Upper lobe of left lung (tissue), 6 donors: ENCODE measurements around the gene MBLAC2. TPM values are rescaled to one million over a fixed set of nuclear protein-coding genes. Genes with fewer than 3 reads are reported as not detected.
A peak's percentile ranks its signal among the peaks of the same experiment; 100 is the strongest.

ENCODE experiments used
- ATAC-seq, 2 donors: fragments of 200-7000 bp; cut with Tn5 transposase; one replicate each; pipeline ENCODE4 v1.9.1; 2022; ENCODE audit warnings: mild to moderate bottlenecking in 2 of 2, moderate library complexity in 2 of 2; ENCODE audit not compliant: low FRiP score in 2 of 2
- DNase-seq, 2 donors: peaks; one replicate each; pipeline ENCODE4 v3.0.0-alpha.2; 2019 to 2020
- H3K27ac ChIP-seq, 4 donors: fragments of 200-600 bp; sonication (generic); one replicate each; pipeline ENCODE4 v1.5.1; 2016 to 2019
- H3K27me3 ChIP-seq, 4 donors: fragments of 200-600 bp; sonication (generic); one replicate each; pipeline ENCODE4 v1.5.1; 2017 to 2019
- H3K36me3 ChIP-seq, 4 donors: fragments of 200-600 bp; sonication (generic); one replicate each; pipeline ENCODE4 v1.5.1; 2016 to 2019
- H3K4me1 ChIP-seq, 4 donors: fragments of 200-600 bp; sonication (generic); one replicate each; pipeline ENCODE4 v1.5.1; 2018 to 2019
- H3K4me3 ChIP-seq, 4 donors: fragments of 200-600 bp; sonication (generic); one replicate each; pipeline ENCODE4 v1.5.1; 2017 to 2019; ENCODE audit warnings: mild to moderate bottlenecking in 2 of 4, moderate library complexity in 1 of 4
- H3K9me3 ChIP-seq, 4 donors: fragments of 200-600 bp; sonication (generic); one replicate each; pipeline ENCODE4 v1.5.1; 2018 to 2019
- EP300 ChIP-seq, 4 donors: sonication (generic); formaldehyde crosslinking; IDR thresholded peaks; one replicate each; pipeline ENCODE4 v1.5.1; 2017; ENCODE audit warnings: antibody characterized with exemption in 4 of 4, control low read depth in 2 of 4
- POLR2A ChIP-seq, 4 donors: fragments of 450-650 bp; IDR thresholded peaks; one replicate each; pipeline ENCODE4 v1.5.1; 2016 to 2017; ENCODE audit warnings: antibody characterized with exemption in 4 of 4, mild to moderate bottlenecking in 2 of 4
- POLR2AphosphoS5 ChIP-seq, 2 donors: sonication (generic); formaldehyde crosslinking; IDR thresholded peaks; one replicate each; pipeline ENCODE4 v1.5.1; 2017; ENCODE audit warnings: antibody characterized with exemption in 2 of 2
- WGBS, 2 donors: methylation state at CpG; one replicate each; pipeline ENCODE4 v1.1.5; 2017 to 2018; 5-methylcytosine and 5-hydroxymethylcytosine counted together
- total RNA-seq, 6 donors: library from RNA; depleted of rRNA in 4 of 6; stranded (reverse); fragments of >200 nt in 4 of 6; gene quantifications; one replicate each; pipeline versions ENCODE4 v1.1.0 to v1.2.1, GENCODE V29; 2016 to 2021
- TF ChIP-seq, protein P1 (sequence below), 6 experiments: fragments of 450-650 bp in 4 of 6; fragments of 200-600 bp in 2 of 6; sonication (generic) in 2 of 6; IDR thresholded peaks; one replicate each; pipeline ENCODE4 v1.5.1; 2016 to 2019; ENCODE audit warnings: antibody characterized with exemption in 6 of 6
- donor health status: DM: no; HTN: no; CAD: no; lungs with moderate emphysema.
- donor health status: DM: no; HTN: yes; CAD: no; lungs with severe emphysema.

The MBLAC2 gene
- total RNA-seq, 6 donors from 2014 or later, result 1.8 to 6.6 (median 5.0) TPM

DNA sequence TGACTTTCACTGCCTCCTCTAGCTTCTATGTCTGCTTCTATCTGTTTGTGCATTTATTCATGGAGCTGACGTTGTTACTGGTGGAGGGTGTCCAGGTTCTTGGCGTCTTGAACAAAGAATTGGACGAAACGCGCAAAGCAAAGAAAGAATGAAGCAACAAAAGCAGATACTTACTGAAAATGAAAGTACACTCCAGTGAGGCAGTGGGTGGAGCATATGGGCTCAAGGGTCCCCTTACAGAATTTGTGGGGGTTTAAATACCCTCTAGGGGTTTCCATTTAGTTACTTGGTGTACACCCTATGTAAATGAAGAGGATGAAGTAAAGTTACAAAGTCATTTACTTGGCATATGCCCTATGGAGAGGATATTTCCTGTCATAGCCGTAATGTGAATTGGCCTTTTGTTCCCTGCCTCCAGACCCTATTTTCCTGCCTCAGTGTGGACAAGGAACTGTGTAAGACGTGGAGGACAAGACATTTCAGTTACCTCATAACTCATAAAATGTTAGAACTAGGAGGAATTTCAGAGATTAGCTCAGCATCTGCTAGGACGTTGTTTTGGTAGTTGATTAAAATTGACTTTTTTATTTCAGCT is 3.1 kb upstream of the MBLAC2 start:
- no peak for ATAC-seq
- H3K4me3 ChIP-seq, result peak overlapping the region in 1 of 4 donors; percentile 16
- 73 to 86% methylated on average over 8 of the region's 8 CpGs for WGBS, 2 donors

DNA sequence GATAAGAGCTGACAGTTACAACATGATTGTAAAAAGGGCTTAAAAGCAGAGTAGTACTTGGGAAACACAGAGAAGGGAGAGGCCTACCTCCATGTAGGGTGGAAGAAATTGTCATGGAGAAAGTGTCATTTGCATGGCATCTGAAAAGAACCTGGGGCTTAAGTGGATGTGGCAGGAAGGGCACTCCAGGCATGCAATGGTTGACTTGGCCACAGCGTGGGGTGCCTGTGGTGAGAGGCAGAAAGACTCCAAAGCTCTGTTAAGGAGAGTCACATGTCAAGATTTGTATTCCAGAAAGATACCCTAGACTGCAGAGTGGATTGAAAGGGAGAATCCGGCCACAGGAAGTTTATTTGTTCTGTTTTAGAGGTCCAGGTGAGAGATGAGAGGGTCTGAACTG is 2.5 kb upstream of the MBLAC2 start:
- peaks cover 8 to 27% (median 16%) of the 10 kb centered on the region in 4 donors for H3K4me1 ChIP-seq
- H3K36me3 ChIP-seq, result no peaks in the 10 kb centered on the region
- 56 to 58% methylated on average over 2 of the region's 2 CpGs for WGBS, 2 donors
- no peak overlapping the region for H3K27ac ChIP-seq
- H3K4me3 ChIP-seq, result peak overlapping the region in 1 of 4 donors; percentile 16
- no peaks in the 10 kb centered on the region for H3K9me3 ChIP-seq
- no peak for ATAC-seq
- H3K27me3 ChIP-seq, result no peaks in the 10 kb centered on the region
- TF ChIP-seq POLR2A (IDR thresholded peaks at IDR 0.05) (no peak), EP300 (IDR thresholded peaks at IDR 0.05) (no peak), POLR2AphosphoS5 (IDR thresholded peaks at IDR 0.05) (no peak)
- TF ChIP-seq, protein P1, sequence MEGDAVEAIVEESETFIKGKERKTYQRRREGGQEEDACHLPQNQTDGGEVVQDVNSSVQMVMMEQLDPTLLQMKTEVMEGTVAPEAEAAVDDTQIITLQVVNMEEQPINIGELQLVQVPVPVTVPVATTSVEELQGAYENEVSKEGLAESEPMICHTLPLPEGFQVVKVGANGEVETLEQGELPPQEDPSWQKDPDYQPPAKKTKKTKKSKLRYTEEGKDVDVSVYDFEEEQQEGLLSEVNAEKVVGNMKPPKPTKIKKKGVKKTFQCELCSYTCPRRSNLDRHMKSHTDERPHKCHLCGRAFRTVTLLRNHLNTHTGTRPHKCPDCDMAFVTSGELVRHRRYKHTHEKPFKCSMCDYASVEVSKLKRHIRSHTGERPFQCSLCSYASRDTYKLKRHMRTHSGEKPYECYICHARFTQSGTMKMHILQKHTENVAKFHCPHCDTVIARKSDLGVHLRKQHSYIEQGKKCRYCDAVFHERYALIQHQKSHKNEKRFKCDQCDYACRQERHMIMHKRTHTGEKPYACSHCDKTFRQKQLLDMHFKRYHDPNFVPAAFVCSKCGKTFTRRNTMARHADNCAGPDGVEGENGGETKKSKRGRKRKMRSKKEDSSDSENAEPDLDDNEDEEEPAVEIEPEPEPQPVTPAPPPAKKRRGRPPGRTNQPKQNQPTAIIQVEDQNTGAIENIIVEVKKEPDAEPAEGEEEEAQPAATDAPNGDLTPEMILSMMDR (IDR thresholded peaks at IDR 0.05), result no peak
- DNase-seq, result no peak

More for the DNA sequence above, 3.1 kb upstream of the MBLAC2 start:
- DNase-seq, result no peak
- H3K9me3 ChIP-seq, result no peaks in the 10 kb centered on the region
- peaks cover 7 to 23% (median 14%) of the 10 kb centered on the region in 4 donors for H3K4me1 ChIP-seq
- TF ChIP-seq, protein P1 (IDR thresholded peaks at IDR 0.05), result no peak
- TF ChIP-seq POLR2A (IDR thresholded peaks at IDR 0.05), result no peak
- H3K27ac ChIP-seq, result no peak overlapping the region
- no peaks in the 10 kb centered on the region for H3K36me3 ChIP-seq
- H3K27me3 ChIP-seq, result no peaks in the 10 kb centered on the region

DNA sequence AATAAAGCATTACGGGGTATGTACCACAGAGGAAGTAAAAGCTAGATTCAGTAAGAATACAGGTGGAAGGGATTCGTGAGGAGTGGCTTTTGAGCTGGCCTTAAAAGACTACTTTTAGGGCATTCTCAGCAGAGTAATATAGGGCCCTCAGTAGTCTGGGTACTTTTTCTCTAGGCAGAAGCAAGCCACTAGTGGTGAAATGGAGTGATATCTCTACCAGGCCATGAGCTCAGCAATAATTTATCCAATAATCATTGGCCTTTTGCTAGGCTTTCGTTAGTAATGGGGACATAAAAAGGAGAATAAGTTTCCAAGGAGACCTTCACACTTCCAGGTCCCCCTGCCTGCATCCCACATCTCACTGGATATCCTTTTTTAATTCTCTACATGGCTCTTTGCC is 1.8 kb upstream of the MBLAC2 start:
- Histone ChIP-seq H3K4me3 (no peak overlapping the region), H3K9me3 (no peaks in the 10 kb centered on the region), H3K27ac (no peak overlapping the region), H3K36me3 (no peaks in the 10 kb centered on the region), H3K4me1 (peaks cover 8 to 27% (median 16%) of the 10 kb centered on the region in 4 donors), H3K27me3 (no peaks in the 10 kb centered on the region)
- TF ChIP-seq POLR2A (IDR thresholded peaks at IDR 0.05) (no peak), EP300 (IDR thresholded peaks at IDR 0.05) (no peak), POLR2AphosphoS5 (IDR thresholded peaks at IDR 0.05) (no peak)
- TF ChIP-seq, protein P1 (IDR thresholded peaks at IDR 0.05), result no peak
- 74 to 91% methylated on average over 3 of the region's 3 CpGs for WGBS, 2 donors
- DNase-seq (no peak), ATAC-seq (no peak)

DNA sequence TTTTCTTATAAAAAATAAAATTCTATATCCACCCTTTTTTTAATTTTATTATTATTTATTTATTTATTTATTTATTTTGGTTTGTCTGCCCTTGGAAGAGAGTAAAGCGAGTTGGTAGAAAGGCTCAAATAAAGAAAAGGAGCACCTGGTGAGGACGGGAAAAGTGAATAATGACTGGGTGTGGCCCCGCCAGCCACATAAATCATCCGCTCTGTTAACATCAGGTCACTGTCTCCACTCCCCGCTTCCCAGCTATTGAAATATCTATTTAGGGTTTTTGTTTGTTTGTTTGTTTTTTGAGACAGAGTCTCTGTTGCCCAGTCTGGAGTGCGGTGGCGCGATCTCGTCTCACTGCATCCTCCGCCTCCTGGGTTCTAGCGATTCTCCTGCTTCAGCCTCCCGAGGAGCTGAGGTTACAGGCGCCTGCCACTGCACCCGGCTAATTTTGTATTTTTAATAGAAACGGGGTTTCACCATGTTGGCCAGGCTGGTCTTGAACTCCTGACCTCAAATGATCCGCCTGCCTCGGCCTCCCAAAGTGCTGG is 937 bp upstream of the MBLAC2 start:
- WGBS, 2 donors, result 85 to 88% methylated on average over 17 of the region's 17 CpGs
- DNase-seq (no peak), ATAC-seq (no peak)
- Histone ChIP-seq H3K9me3 (no peaks in the 10 kb centered on the region), H3K36me3 (no peaks in the 10 kb centered on the region), H3K27ac (no peak overlapping the region), H3K4me3 (peak overlapping the region in 2 of 4 donors; percentile 59 to 71), H3K4me1 (peaks cover 8 to 27% (median 16%) of the 10 kb centered on the region in 4 donors), H3K27me3 (no peaks in the 10 kb centered on the region)
- TF ChIP-seq EP300 (IDR thresholded peaks at IDR 0.05) (no peak), POLR2A (IDR thresholded peaks at IDR 0.05) (no peak), POLR2AphosphoS5 (IDR thresholded peaks at IDR 0.05) (no peak)
- TF ChIP-seq, protein P1 (IDR thresholded peaks at IDR 0.05), result no peak
